BLaER1 (cell line): ENCODE results near the gene TSEN2.
"Not testable (repeated sequence)": the region's sequence is repeated elsewhere in the genome, so short reads cannot be mapped to it uniquely, and the experiment has no call there.

Experiments used
- H3K27ac ChIP-seq: shearing (Covaris generic); formaldehyde crosslinking; 2 replicates; pipeline ENCODE4 v1.8.1; 2022
- H3K27me3 ChIP-seq: shearing (Covaris generic); formaldehyde crosslinking; 2 replicates; pipeline ENCODE4 v1.8.1; 2022
- H3K36me3 ChIP-seq: shearing (Covaris generic); formaldehyde crosslinking; 2 replicates; pipeline ENCODE4 v1.8.1; 2022
- H3K4me1 ChIP-seq: shearing (Covaris generic); formaldehyde crosslinking; 2 replicates; pipeline ENCODE4 v1.8.1; 2022
- H3K4me2 ChIP-seq: shearing (Covaris generic); formaldehyde crosslinking; 2 replicates; pipeline ENCODE4 v1.8.1; 2022
- H3K4me3 ChIP-seq: shearing (Covaris generic); formaldehyde crosslinking; 2 replicates; pipeline ENCODE4 v1.8.1; 2022
- H3K9ac ChIP-seq: shearing (Covaris generic); formaldehyde crosslinking; 2 replicates; pipeline ENCODE4 v1.8.1; 2022
- H3K9me3 ChIP-seq: shearing (Covaris generic); formaldehyde crosslinking; 2 replicates; pipeline ENCODE4 v1.8.1; 2022
- H4K20me1 ChIP-seq: shearing (Covaris generic); formaldehyde crosslinking; 2 replicates; pipeline ENCODE4 v1.8.1; 2022
- Cebpa-rat ChIP-seq: shearing (Covaris generic); IDR thresholded peaks from 2 replicates; pipeline ENCODE4 v1.8.1; 2022

The TSEN2 gene

DNA sequence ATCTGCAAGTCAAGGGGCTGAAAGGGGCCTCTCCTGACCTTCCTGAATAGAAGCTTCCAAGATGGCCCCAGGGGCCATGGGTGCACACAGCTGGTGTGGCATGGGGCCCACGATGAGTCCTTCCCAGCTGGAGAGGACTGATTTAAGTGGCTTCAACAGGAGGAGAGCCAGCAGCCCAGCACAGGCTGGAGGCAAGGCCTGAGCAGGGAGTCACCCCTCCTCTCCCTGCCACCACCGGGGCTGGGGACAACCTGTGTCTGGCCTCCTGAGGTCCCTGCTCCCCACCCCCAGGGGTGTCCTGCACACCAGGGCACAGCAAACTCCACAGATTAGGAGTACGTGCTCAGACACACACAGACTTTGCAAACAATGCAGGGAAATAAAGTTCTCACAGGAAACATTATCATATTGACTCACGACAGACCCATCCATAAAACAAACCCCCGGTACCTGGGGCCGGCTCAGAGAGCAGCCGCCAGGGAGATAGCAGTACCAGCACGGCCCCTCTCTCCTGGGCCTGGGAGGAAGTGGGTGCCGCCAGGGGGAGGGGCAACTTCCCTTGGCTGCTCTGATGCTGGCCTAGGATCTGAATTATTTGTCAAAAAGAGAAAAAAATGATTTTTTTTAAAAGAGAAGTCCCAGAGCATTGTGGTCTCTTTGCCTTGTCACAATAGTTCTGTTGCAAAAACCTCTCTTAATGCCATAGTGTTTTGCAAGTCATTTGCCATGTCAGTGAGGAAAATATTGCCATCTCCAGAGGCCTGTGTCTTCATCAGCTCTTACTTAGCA, 21.9 kb upstream of the TSEN2 start:
- H3K36me3 ChIP-seq, result no peaks in the 10 kb centered on the region

DNA sequence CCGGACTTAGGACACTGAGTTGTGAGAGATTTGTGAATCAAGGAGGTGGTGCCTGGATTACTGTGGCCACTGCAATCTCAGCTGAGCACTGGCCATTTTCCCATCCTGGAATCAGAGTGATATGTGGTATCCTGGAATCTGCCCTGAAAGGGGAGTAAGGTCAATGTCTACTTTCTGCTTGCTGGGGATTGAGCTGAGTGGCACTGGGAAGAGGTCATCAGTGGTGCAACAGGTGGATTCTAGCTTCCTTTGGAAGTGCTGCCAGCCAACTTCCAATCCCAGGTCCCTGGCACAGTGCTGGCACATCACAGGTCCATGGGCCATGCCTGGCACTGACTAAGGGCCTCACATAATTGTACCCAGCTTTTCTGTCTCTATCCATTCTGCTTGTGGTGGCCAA, 20.6 kb upstream of the TSEN2 start:
- no peak for TF ChIP-seq Cebpa-rat
- H4K20me1 ChIP-seq, result no peaks in the 10 kb centered on the region
- no peak overlapping the region for H3K9ac ChIP-seq
- no peaks in the 10 kb centered on the region for H3K9me3 ChIP-seq
- H3K4me2 ChIP-seq, result no peak overlapping the region
- H3K36me3 ChIP-seq, result no peaks in the 10 kb centered on the region
- no peak overlapping the region for H3K4me3 ChIP-seq
- H3K27ac ChIP-seq, result no peak overlapping the region
- peaks cover 9% of the 10 kb centered on the region for H3K4me1 ChIP-seq
- no peaks in the 10 kb centered on the region for H3K27me3 ChIP-seq

More for the DNA sequence above, 21.9 kb upstream of the TSEN2 start:
- Histone ChIP-seq H3K4me2 (peak overlapping the region; percentile 43), H3K4me3 (no peak overlapping the region), H3K27me3 (no peaks in the 10 kb centered on the region), H4K20me1 (no peaks in the 10 kb centered on the region), H3K27ac (no peak overlapping the region), H3K4me1 (peaks cover 9% of the 10 kb centered on the region), H3K9ac (no peak overlapping the region), H3K9me3 (no peaks in the 10 kb centered on the region)
- no peak for TF ChIP-seq Cebpa-rat

DNA sequence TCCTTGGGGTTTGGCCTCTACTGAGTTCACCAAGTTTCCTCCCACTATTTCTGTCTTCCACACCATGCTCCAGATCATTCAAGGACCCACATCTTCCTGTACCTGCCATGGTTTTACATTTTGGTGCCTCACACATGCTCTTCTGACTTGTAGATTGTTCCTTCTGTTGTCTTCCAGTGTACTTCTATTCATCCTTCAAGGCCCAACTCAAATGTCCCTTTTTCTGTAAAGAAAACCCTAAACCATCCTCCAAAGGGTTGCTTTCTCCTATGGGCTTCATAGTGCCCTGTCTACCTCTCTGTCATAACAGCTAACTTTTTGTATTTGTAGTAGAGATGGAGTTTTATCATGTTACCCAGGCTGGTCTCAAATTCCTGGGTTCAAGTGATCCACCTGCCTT, 20.1 kb upstream of the TSEN2 start:
- TF ChIP-seq Cebpa-rat, result no peak
- Histone ChIP-seq H3K9ac (no peak overlapping the region), H3K27ac (no peak overlapping the region), H3K36me3 (no peaks in the 10 kb centered on the region), H3K4me2 (no peak overlapping the region), H3K4me1 (peaks cover 9% of the 10 kb centered on the region), H3K4me3 (no peak overlapping the region), H4K20me1 (no peaks in the 10 kb centered on the region), H3K9me3 (no peaks in the 10 kb centered on the region), H3K27me3 (no peaks in the 10 kb centered on the region)

DNA sequence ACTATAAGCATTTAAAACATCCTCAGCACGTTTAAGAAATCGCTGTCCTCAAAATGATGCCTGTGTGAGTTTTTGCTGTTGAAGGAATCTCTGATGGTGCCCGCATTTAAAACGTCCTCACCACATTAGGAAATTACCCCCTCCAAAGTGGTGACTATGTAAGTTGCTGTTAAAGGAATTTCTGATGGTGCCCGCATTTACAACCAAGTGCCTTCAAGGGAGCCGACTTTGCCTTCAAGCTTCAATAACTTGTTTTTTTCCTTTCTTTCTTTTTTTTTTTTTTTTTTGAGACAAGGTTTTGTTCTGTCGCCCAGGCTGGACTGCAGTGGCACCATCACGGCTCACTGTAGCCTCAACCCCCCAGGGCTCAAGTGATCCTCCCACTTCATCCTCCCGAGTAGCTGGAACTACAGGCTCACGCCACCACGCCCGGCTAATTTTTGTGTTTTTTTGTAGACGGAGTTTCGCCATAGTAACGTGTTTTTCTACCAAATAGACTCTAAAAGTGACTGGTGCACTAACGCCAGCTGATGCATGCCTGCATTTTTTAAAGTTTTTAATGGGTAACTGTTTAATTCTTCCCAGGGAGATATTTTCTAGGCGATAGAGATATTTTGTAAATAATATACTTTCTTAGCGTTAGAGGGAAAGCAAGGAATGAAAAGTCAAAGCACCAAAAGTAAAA, 19.0 kb upstream of the TSEN2 start:
- Histone ChIP-seq H3K36me3 (no peaks in the 10 kb centered on the region), H3K4me2 (no peak overlapping the region), H3K4me3 (no peak overlapping the region), H3K4me1 (peaks cover 9% of the 10 kb centered on the region), H3K9ac (no peak overlapping the region), H4K20me1 (no peaks in the 10 kb centered on the region), H3K27me3 (no peaks in the 10 kb centered on the region), H3K9me3 (no peaks in the 10 kb centered on the region), H3K27ac (no peak overlapping the region)
- TF ChIP-seq Cebpa-rat, result no peak

DNA sequence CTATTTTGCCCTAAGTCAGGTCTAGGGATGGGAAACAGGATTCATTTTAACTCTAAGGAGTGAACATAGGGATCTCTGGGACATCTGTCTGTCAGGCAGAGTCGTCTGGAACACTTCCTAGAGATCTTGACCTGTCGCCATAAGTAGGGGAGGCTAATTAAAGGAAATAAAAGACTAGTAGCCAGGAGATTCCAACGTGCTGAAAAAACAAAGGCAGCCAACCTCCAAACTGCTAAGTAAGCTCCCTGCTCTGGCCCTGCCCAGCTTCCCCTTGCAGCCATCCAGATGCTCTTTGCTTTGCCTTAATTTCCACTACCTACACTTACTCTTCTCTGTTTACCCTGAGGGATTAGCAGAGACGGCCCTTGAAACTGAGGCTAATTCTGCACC, 18.4 kb upstream of the TSEN2 start:
- H3K27ac ChIP-seq, result no peak overlapping the region
- H3K27me3 ChIP-seq, result no peaks in the 10 kb centered on the region
- H4K20me1 ChIP-seq, result no peaks in the 10 kb centered on the region
- no peaks in the 10 kb centered on the region for H3K36me3 ChIP-seq
- H3K9me3 ChIP-seq, result no peaks in the 10 kb centered on the region
- peaks cover 9% of the 10 kb centered on the region for H3K4me1 ChIP-seq
- no peak overlapping the region for H3K4me2 ChIP-seq
- H3K9ac ChIP-seq, result no peak overlapping the region
- no peak overlapping the region for H3K4me3 ChIP-seq
- no peak for TF ChIP-seq Cebpa-rat

DNA sequence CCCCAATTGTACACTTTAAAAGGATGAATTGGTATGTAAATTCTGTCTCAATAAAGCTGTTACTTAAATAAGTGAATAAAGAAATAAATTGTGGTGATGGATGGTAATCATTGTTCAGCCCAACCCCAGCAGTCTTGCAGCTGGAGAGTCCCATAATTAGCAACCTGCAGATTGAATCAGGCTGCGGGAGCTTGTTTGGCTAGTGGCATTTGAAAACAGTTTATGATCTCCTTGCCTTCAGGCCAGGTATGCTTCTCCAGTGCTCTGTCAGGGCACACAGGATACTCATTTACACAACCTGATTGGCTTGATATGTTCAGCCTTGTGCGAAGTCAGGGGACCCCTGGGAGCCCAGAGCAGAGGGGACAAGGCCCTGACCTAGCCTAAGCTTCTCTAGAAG, 16.5 kb upstream of the TSEN2 start:
- TF ChIP-seq Cebpa-rat, result no peak
- H3K4me2 ChIP-seq, result no peak overlapping the region
- no peaks in the 10 kb centered on the region for H3K9me3 ChIP-seq
- no peak overlapping the region for H3K4me3 ChIP-seq
- no peak overlapping the region for H3K27ac ChIP-seq
- no peaks in the 10 kb centered on the region for H3K27me3 ChIP-seq
- peaks cover 9% of the 10 kb centered on the region for H3K4me1 ChIP-seq
- no peaks in the 10 kb centered on the region for H3K36me3 ChIP-seq
- H4K20me1 ChIP-seq, result no peaks in the 10 kb centered on the region
- no peak overlapping the region for H3K9ac ChIP-seq

DNA sequence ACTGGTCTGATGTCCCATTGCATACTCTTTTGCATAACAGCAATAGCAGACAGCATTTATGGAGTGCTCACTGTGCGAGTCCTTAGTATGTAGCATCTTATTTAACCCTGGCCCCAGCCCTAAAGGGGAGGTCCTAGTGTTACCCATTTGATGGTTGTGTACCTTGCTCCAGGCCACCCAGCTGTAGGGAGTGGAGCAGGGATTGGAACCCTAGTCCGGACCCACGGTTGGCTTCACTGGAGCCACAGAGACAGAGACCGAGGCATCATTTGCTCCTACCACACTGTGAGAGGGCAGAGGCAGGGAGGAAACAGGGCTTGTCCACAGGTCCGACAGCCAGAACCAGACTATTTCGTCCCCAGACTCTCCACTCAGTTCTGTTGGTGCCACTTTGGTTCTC, 16.0 kb upstream of the TSEN2 start:
- no peak for TF ChIP-seq Cebpa-rat
- peaks cover 8% of the 10 kb centered on the region for H3K4me1 ChIP-seq
- H3K4me2 ChIP-seq, result no peak overlapping the region

DNA sequence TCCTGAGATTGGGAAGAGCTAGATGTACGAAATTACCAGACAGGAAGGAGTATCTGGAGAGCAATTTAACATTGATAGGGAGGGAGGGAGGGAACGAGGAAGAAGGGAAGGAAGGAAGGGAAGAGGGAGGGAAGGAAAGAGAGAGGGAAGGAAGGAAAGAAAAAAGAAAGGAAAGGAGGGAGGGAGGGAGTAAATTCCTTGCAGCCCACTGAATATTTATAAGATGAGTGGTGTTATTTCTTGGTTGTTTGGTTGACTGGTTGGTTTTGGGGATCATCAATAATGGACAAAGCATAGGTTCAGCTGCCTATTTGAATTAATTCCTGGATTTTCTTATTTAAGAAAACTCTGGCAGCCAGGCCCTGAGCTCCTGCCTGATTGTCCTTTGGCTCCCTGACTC, 15.5 kb upstream of the TSEN2 start:
- Histone ChIP-seq H4K20me1 (no peaks in the 10 kb centered on the region), H3K4me1 (peaks cover 8% of the 10 kb centered on the region), H3K4me2 (no peak overlapping the region), H3K9ac (no peak overlapping the region), H3K36me3 (no peaks in the 10 kb centered on the region), H3K9me3 (no peaks in the 10 kb centered on the region), H3K27me3 (no peaks in the 10 kb centered on the region), H3K4me3 (no peak overlapping the region), H3K27ac (no peak overlapping the region)
- no peak for TF ChIP-seq Cebpa-rat

More for the DNA sequence above, 16.0 kb upstream of the TSEN2 start:
- no peak overlapping the region for H3K27ac ChIP-seq
- no peak overlapping the region for H3K9ac ChIP-seq
- no peaks in the 10 kb centered on the region for H3K36me3 ChIP-seq
- no peak overlapping the region for H3K4me3 ChIP-seq
- no peaks in the 10 kb centered on the region for H3K27me3 ChIP-seq
- H4K20me1 ChIP-seq, result no peaks in the 10 kb centered on the region
- H3K9me3 ChIP-seq, result no peaks in the 10 kb centered on the region

DNA sequence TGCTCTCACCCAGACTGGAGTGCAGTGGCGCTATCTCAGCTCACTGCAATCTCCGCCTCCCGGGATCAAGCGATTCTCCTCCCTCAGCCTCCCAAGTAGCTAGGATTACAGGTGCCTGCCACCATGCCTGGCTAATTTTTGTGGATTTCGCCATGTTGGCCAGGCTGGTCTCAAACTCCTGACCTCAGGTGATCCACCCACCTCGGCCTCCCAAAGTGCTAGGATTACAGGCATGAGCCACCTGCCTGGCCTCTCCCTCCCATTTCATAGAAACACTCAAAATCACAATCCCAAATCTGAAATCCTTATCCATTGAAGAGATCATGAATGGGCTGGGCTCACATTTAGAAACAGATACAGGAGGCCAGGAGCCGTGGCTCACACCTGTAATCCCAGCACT, 15.1 kb upstream of the TSEN2 start:
- not testable (repeated sequence) for H3K9ac ChIP-seq, H3K27ac ChIP-seq, H3K4me3 ChIP-seq, H3K9me3 ChIP-seq, H3K4me2 ChIP-seq, H3K36me3 ChIP-seq, H3K4me1 ChIP-seq, H3K27me3 ChIP-seq, H4K20me1 ChIP-seq

DNA sequence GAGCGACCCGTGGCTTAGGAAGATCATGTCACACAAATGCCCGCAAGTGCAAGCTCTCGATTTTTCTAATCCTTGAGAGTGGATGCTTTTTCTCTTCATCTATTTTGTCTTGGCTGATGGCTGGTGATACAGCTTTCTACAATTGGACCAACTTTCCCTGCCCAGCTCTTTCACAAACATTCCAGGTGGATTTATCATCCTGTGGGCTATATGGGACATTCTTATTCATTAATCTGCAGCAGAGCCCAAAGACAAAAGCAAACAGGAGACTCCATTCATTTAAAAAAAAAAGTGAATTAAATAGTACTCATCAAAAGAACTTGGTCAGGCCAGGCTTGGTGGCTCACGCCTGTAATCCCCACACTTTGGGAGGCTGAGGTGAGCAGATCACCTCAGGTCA, 14.2 kb upstream of the TSEN2 start:
- no peak overlapping the region for H3K9ac ChIP-seq
- H3K4me2 ChIP-seq, result no peak overlapping the region
- no peaks in the 10 kb centered on the region for H4K20me1 ChIP-seq
- H3K27ac ChIP-seq, result no peak overlapping the region
- no peak for TF ChIP-seq Cebpa-rat
- no peaks in the 10 kb centered on the region for H3K9me3 ChIP-seq
- no peak overlapping the region for H3K4me3 ChIP-seq
- no peaks in the 10 kb centered on the region for H3K36me3 ChIP-seq
- H3K27me3 ChIP-seq, result no peaks in the 10 kb centered on the region
- peaks cover 8% of the 10 kb centered on the region for H3K4me1 ChIP-seq
